GM13977 (cell line): Measurements from ENCODE around the gene PUDP.
A peak's percentile ranks its signal among the peaks of the same experiment; 100 is the strongest.

Source experiments
- DNase-seq: peaks from one replicate; pipeline ENCODE4 v3.0.0; 2012; ENCODE audit warnings: low spot score
- in situ Hi-C: fragments of 300-500 bp; cut with MboI; formaldehyde crosslinking; loops from one replicate; pipeline ENCODE4 v1.12.0; 2022; ENCODE audit warnings: low sequenced_read_pairs, low pct_unique_long_range_greater_than_20kb, mixed read lengths, inconsistent platforms; ENCODE audit not compliant: unreplicated experiment
- TF ChIP-seq, protein P1 (sequence below): IDR thresholded peaks from 2 replicates; pipeline ENCODE4 v1.5.1; 2012; ENCODE audit warnings: mild to moderate bottlenecking, control low read depth; ENCODE audit not compliant: insufficient read depth; ENCODE audit errors: extremely low read depth, missing control alignments

Gene PUDP

DNA sequence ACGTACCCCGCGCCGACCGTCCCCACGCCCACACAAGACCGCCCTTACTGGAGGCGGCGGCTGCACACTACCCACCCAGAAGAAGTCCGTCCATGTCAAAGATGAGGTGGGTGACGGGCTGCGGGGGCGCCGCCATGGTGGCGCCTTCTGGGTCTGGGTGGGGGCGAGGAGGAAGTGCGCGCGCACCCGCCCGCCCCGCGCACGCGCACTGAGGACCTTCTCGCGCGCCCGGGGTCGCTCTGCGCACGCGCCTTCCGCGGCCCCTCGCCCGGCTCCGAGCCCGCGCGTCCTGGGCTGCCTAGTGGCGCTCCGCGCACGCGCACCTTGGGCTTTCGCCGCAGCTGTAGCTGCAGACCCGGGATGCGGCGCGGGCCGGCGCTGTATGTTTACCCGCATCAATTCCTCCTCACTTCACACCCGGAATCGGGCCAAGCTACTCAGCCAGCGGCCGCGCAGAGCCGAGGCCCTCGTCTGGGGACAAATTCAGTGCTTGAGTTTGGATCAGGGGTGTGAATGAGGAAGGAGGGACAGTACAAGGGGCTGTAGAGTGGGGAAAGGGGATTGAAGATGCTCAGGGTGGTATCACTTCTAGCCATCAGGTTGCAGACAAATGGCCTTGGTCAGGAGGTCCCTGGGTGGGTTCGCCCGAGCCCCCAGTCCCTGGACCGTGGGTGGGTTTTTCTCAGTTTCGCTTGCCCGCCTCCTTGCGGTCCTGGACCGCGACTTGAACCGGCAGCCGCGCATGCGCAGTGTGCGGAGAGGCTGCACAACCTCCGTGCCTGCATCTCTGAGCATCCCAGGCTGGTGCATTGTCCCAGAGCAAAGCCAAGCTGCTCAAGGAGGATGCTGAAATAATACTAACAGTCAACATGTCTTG lies at the start of gene PUDP:
Gene PUDP, minus strand, starts transcription at position 176 of the 877 bp plus-strand sequence. Its CDS starts 40 bp downstream, at position 136.
- DNase-seq: peak; percentile 98
- in situ Hi-C loops: loop anchor here (25.0 kb wide), 1 partner anchor 439 kb away; no protein-coding TSS in a partner anchor
- TF ChIP-seq, protein P1, sequence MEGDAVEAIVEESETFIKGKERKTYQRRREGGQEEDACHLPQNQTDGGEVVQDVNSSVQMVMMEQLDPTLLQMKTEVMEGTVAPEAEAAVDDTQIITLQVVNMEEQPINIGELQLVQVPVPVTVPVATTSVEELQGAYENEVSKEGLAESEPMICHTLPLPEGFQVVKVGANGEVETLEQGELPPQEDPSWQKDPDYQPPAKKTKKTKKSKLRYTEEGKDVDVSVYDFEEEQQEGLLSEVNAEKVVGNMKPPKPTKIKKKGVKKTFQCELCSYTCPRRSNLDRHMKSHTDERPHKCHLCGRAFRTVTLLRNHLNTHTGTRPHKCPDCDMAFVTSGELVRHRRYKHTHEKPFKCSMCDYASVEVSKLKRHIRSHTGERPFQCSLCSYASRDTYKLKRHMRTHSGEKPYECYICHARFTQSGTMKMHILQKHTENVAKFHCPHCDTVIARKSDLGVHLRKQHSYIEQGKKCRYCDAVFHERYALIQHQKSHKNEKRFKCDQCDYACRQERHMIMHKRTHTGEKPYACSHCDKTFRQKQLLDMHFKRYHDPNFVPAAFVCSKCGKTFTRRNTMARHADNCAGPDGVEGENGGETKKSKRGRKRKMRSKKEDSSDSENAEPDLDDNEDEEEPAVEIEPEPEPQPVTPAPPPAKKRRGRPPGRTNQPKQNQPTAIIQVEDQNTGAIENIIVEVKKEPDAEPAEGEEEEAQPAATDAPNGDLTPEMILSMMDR: peak; percentile 27

DNA sequence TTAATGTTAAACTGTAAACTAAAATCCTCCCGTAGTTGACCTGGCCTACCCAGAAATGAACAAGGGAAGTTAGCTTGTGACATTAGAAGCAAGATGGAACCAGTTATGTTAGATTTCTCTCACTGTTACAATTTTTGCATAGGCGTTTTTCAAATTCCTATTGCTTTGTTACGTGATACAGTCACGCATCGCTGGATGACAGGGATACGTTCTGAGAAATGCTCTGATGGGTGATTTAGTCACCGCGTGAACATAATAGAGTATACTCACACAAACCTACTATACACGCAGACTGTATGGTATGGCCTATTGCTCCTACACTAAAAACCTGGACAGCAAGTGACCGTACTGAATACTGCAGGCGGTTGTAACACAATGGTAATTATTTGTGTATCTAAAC lies 46.7 kb upstream of the PUDP start:
- TF ChIP-seq, protein P1: no peak
- in situ Hi-C loops: no loop called here
- no peak for DNase-seq

DNA sequence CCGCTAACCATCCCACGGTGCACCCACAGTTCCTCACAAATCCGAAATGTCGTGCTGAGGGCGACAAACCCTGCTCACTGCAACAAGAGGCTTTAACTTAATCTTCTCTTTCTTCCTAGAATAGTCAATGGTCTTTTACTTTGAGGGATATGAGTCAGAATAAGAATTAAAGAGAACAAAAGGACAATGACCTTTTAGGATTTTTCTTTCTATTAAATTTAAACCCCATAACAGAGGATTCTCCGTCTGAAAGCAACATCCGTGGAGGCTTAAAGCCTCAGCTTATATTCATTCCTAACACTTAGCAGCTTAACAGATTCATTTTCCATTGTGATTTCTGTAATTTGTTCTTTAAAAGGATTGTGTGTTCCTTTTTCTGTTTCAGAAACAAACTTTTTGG lies 44.9 kb upstream of the PUDP start:
- DNase-seq: no peak
- in situ Hi-C loops: no loop called here
- TF ChIP-seq, protein P1: no peak

DNA sequence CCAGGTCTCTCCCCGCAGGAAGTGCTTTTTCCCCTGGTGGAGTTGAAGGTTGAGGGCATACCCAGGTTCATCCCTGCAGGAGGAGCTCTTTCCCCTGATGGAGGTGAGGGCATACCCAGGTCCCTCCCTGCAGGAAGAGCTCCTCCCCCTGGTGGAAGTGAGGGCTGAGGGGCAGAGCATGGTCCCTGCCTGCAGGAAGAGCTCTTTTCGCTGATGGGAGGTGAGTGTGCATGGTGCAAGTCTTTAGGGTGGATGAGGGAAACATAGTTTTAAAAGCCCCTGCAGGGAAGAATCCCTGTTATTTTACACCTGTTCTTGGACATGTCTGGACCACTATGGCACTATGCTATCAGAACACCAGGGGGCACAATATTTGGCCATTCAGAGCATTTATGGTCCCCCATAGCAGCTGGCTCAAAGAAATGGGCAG lies 43.7 kb upstream of the PUDP start:
- in situ Hi-C loops: no loop called here
- DNase-seq: no peak
- TF ChIP-seq, protein P1: peak; percentile 30

DNA sequence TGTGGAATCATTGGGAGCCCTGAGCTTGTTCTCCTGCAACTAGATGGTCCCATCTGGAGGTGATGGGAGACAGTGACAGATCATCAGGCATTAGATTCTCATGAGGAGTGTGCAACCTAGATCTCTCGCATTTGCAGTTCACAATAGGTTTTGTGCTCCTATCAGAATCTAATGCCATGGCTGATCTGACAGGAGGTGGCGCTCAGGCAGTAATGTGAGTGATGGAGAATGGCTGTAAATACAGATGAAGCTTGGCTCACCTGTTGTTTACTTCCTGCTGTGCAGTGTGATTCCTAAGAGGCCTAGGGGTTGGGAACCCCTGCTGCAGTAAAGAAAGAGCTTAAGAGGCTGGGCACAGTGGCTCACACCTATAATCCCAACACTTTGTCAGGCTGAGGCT lies 42.2 kb upstream of the PUDP start:
- in situ Hi-C loops: no loop called here
- TF ChIP-seq, protein P1: peak; percentile 33
- DNase-seq: no peak

DNA sequence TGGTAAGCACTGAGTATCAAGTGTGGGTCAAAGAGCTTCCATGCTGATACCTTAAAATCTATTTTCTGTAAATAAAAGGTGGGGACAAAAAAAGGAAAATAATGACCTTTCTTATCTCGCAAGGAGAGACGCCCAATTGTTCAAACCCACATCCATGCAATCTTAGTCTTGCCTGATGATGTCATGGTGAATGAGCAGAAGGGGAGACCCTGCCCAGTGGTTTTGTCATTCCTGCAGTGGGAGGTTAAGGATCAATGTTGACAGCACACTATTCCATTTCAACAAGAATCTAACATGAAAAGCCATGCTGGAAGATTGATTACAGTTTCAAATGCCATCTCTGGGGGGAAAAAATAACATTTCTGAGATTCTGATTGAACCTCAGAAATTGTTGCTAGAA lies 40.7 kb upstream of the PUDP start:
- no peak for DNase-seq
- in situ Hi-C loops: no loop called here
- TF ChIP-seq, protein P1: no peak
